WI38 (cell line): Measurements from ENCODE around the gene FGF11.

Experiments used
- H3K4me3 ChIP-seq: 2 replicates; pipeline ENCODE4 v1.5.1; 2011; ENCODE audit warnings: low read depth, mild to moderate bottlenecking, control low read depth, low read length
- CTCF ChIP-seq: IDR thresholded peaks from 2 replicates; pipeline ENCODE4 v1.5.1; 2012; ENCODE audit warnings: low read depth, mild to moderate bottlenecking, control low read depth, low read length

Gene FGF11

DNA sequence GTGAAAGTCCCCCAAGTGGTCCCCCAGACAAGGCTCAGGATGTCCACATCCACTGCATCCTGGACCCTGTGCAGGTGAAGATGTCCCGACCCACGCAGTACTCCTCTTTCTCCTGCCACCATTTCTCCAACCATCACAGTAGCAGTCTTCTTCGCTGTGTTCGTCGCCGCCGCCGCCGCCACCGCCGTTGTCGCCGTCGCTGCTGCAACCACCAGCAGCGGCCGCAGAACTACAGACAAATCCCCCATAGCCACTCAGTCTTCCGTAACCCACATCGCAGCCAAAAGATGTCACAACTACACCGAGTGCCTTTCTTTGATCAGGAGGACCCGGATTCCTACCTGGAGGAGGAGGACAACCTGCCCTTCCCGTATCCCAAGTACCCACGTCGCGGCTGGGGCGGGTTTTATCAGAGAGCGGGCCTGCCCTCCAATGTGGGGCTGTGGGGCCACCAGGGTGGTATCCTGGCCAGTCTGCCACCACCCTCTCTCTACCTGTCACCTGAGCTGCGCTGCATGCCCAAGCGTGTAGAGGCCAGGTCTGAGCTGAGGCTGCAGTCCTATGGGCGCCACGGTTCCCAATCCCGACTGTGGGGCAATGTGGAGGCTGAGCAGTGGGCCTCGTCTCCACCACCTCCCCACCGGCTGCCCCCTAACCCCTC lies 13.0 kb upstream of the FGF11 start:
- TF ChIP-seq CTCF, result no peak
- H3K4me3 ChIP-seq, result no peak overlapping the region

- TF ChIP-seq CTCF, result no peak
- H3K4me3 ChIP-seq, result no peak overlapping the region
Measured at GRCh38 chr17:7426896-7427489, 12.3 kb upstream of the FGF11 start.

GRCh38 chr17:7427549-7427948 lies 11.8 kb upstream of the FGF11 start:
- H3K4me3 ChIP-seq, result no peak overlapping the region
- no peak for TF ChIP-seq CTCF

- no peak for TF ChIP-seq CTCF
- no peak within 1 kb of the TSS for H3K4me3 ChIP-seq
Measured at GRCh38 chr17:7428557-7428956, 10.8 kb upstream of the FGF11 start, which contains the start of gene SPEM3. SPEM3 (plus strand) TSS chr17:7428857; CDS start chr17:7428903, 46 bp downstream.

DNA sequence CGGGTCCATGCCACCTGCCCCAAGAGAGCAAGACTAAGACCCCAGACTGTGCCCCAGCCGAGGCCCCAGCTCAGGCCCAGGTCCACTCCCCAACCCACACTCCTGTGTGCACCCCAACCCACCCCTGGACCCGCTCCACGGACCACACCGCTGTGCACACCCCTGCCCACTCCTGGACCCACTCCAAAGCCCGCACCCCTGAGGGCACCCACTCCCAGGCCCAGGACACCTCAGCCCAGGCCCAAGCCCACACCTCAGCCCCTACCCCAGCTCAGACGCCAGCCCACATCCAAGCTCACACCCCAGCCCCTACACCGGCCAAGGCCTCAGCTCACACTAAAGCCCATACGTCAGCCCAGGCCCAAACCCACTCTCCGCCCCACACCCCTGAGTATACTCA lies 9.6 kb upstream of the FGF11 start:
- no peak overlapping the region for H3K4me3 ChIP-seq
- no peak for TF ChIP-seq CTCF

DNA sequence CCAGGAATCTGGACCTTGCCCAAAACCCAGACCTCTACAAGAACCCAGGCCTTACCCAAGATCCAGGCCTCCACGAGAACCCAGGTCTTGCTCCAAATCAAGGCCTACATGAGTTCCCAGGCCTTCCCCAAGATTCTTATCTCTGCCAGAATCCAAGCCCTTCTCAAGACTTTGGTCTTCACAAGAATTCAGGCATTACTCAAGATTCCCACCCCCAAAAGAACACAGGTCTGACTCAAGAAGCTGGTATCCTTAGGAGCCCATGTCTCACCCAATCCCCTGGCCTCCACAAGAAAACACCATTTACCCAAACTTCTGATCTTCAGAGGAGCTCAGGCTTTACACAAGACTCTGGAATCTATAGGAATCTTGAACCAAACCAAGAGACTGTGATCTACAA lies 8.1 kb upstream of the FGF11 start:
- TF ChIP-seq CTCF, result no peak
- no peak overlapping the region for H3K4me3 ChIP-seq

- TF ChIP-seq CTCF, result no peak
- H3K4me3 ChIP-seq, result no peak overlapping the region
Measured at GRCh38 chr17:7432296-7432695, 7.0 kb upstream of the FGF11 start.
